MCF 10A (cell line): ENCODE data around the gene IL15RA. TPM values are rescaled to one million over a fixed set of nuclear protein-coding genes. Genes with fewer than 3 reads are reported as not detected.

Source experiments
- BruUV-seq: library from RNA; stranded (reverse); fragments of 400-500 nt; replicated peaks from 2 replicates; lab custom pipeline; 2021; lab: Mats Ljungman, UMichigan
- CTCF ChIA-PET: fragments of 300-600 bp; sonication (Branson Sonifier 250); formaldehyde crosslinking; extraction: SDS; loops from one replicate; lab custom pipeline; 2021; ENCODE audit warnings: antibody characterized with exemption, inconsistent platforms; lab: Yijun Ruan, JAX
- POLR2A ChIA-PET: fragments of 300-600, 350-650 bp; sonication (Branson Sonifier 250); formaldehyde crosslinking; extraction: SDS; loops from one replicate; lab custom pipeline; 2020; ENCODE audit warnings: antibody characterized with exemption, inconsistent platforms; lab: Yijun Ruan, JAX
- DNase-seq: peaks from one replicate; pipeline ENCODE4 v3.0.0-alpha.2; 2018; ENCODE audit not compliant: unreplicated experiment
- H3K27ac Mint-ChIP-seq: one replicate; pipeline ENCODE4 v1.8.0; 2022; ENCODE audit warnings: mild to moderate bottlenecking, low read depth, mixed read lengths; ENCODE audit not compliant: unreplicated experiment
- H3K27me3 Mint-ChIP-seq: one replicate; pipeline ENCODE4 v1.8.0; 2022; ENCODE audit warnings: mixed read lengths; ENCODE audit not compliant: insufficient read depth, unreplicated experiment
- H3K36me3 Mint-ChIP-seq: one replicate; pipeline ENCODE4 v1.8.0; 2022; ENCODE audit warnings: mild to moderate bottlenecking, moderate library complexity, mixed read lengths; ENCODE audit not compliant: insufficient read depth, unreplicated experiment
- H3K4me1 Mint-ChIP-seq: one replicate; pipeline ENCODE4 v1.8.0; 2022; ENCODE audit warnings: mixed read lengths; ENCODE audit not compliant: insufficient read depth, unreplicated experiment
- H3K4me3 Mint-ChIP-seq: one replicate; pipeline ENCODE4 v1.8.0; 2022; ENCODE audit warnings: mild to moderate bottlenecking, moderate library complexity, mixed read lengths; ENCODE audit not compliant: unreplicated experiment
- H3K9me3 Mint-ChIP-seq: one replicate; pipeline ENCODE4 v1.8.0; 2022; ENCODE audit warnings: mixed read lengths; ENCODE audit not compliant: unreplicated experiment
- CTCF ChIP-seq: fragments of 200-600 bp; IDR thresholded peaks from one replicate; pipeline ENCODE4 v1.8.0; 2022; ENCODE audit warnings: antibody characterized with exemption, mild to moderate bottlenecking; ENCODE audit not compliant: unreplicated experiment
- intact Hi-C: fragments of 100-400 bp; cut with micrococcal nuclease; formaldehyde crosslinking; loops from 2 replicates; pipeline ENCODE4 v1.14.1; 2022
- total RNA-seq: library from RNA; stranded (reverse); gene quantifications from 2 replicates; pipeline ENCODE4 v1.2.3, GENCODE V29; 2022

IL15RA gene
- total RNA-seq, 1 experiment from 2014 or later, result 6.0 TPM

- CTCF ChIA-PET, result interaction anchor here (0.6 kb wide), 1 partner anchor 100 kb away, joined by 3 read pairs; no protein-coding TSS in a partner anchor
- no peak overlapping the region for H3K27ac Mint-ChIP-seq
- intact Hi-C loops, result no loop called here
- no peaks in the 10 kb centered on the region for H3K27me3 Mint-ChIP-seq
- no peak overlapping the region for H3K4me3 Mint-ChIP-seq
- H3K36me3 Mint-ChIP-seq, result peaks cover 33% of the 10 kb centered on the region
- no peak for DNase-seq
- POLR2A ChIA-PET, result no interaction called here
- no peak for TF ChIP-seq CTCF
- no TSS peak for BruUV-seq
- peaks cover 23% of the 10 kb centered on the region for H3K4me1 Mint-ChIP-seq
- H3K9me3 Mint-ChIP-seq, result no peaks in the 10 kb centered on the region
These were observed 36.5 kb downstream of the IL15RA start for GRCh38 chr10:5940807-5941218.

DNA sequence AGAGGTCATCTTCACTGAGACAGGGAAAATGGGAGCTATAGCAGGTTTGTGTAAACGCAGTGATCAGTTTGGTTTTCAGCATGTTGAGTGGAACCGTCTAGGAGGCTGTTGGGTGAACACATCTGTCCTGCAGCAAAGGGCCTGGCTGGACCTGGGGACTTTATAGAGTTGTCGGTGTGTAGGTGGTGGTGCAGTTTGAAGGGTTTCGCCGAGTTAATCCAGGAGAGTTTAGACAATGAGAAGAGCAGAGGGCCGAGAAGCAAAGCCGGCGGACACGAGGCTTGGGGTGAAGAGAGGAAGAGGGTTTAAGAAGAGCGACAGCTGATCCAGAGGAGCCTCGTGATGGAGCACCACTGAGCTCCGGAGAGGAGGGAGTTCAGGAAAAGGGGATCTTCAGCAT is 39.1 kb downstream of the IL15RA start:
- no peaks in the 10 kb centered on the region for H3K27me3 Mint-ChIP-seq
- intact Hi-C loops, result no loop called here
- CTCF ChIA-PET, result no interaction called here
- DNase-seq, result no peak
- H3K4me1 Mint-ChIP-seq, result peaks cover under 1% of the 10 kb centered on the region
- POLR2A ChIA-PET, result interaction anchor here (2.8 kb wide), 1 partner anchor 39 kb away, joined by 8 read pairs; the partner anchor contains the start of gene IL15RA
- peaks cover 54% of the 10 kb centered on the region for H3K36me3 Mint-ChIP-seq
- H3K4me3 Mint-ChIP-seq, result no peak overlapping the region
- no peak for TF ChIP-seq CTCF
- BruUV-seq, result no TSS peak
- H3K27ac Mint-ChIP-seq, result no peak overlapping the region
- H3K9me3 Mint-ChIP-seq, result no peaks in the 10 kb centered on the region

DNA sequence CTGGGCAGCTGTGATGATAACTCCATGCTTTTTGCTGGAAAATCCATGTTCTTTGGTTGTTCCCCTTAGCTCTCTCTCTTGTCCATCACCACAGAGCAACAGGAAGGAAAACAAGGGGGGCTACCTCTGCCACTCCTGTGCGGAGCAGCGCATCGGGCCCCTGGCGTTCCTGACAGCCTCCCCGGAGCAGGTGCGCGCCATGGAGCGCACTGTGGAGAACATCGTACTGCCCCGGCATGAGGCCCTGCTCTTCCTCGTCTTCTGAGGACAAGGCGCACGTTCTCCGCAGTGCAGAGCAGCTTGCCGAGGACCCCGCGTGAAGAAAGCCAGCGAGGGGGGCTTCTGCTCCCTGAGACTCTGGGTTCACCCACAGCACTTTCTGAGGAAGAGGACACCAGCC is 40.3 kb downstream of the IL15RA start:
- H3K27ac Mint-ChIP-seq, result no peak overlapping the region
- ChIA-PET POLR2A (interaction anchor here (0.7 to 2.8 kb wide), 3 partner anchors 40 to 1960 kb away, joined by 3 to 8 read pairs (median 4); partner anchors contain the start of gene IL15RA), CTCF (interaction anchor here (0.9 to 1.1 kb wide), 3 partner anchors 12 to 77 kb away, joined by 3 to 4 read pairs (median 4); no protein-coding TSS in a partner anchor)
- peaks cover 62% of the 10 kb centered on the region for H3K36me3 Mint-ChIP-seq
- no peak overlapping the region for H3K4me3 Mint-ChIP-seq
- H3K27me3 Mint-ChIP-seq, result no peaks in the 10 kb centered on the region
- no peaks in the 10 kb centered on the region for H3K9me3 Mint-ChIP-seq
- TSS peak; percentile 61 for BruUV-seq
- H3K4me1 Mint-ChIP-seq, result no peaks in the 10 kb centered on the region
- no peak for DNase-seq
- intact Hi-C loops, result no loop called here
- no peak for TF ChIP-seq CTCF

- CTCF ChIA-PET, result no interaction called here
- intact Hi-C loops, result no loop called here
- POLR2A ChIA-PET, result interaction anchor here (1.0 kb wide), 1 partner anchor 35 kb away, joined by 4 read pairs; no protein-coding TSS in a partner anchor
- TF ChIP-seq CTCF, result no peak
- no peak for DNase-seq
- H3K27ac Mint-ChIP-seq, result no peak overlapping the region
- no TSS peak for BruUV-seq
- no peak overlapping the region for H3K4me3 Mint-ChIP-seq
- no peaks in the 10 kb centered on the region for H3K4me1 Mint-ChIP-seq
- peaks cover 75% of the 10 kb centered on the region for H3K36me3 Mint-ChIP-seq
- H3K27me3 Mint-ChIP-seq, result no peaks in the 10 kb centered on the region
- no peaks in the 10 kb centered on the region for H3K9me3 Mint-ChIP-seq
These were observed 41.7 kb downstream of the IL15RA start for GRCh38 chr10:5935628-5936027.
